Measurements from ENCODE around the gene CCDC9B. TPM values are rescaled to one million over a fixed set of nuclear protein-coding genes. Genes with fewer than 3 reads are reported as not detected.

CCDC9B gene
- total and polyA plus RNA-seq, 7 donors, result 5.1 to 97.2 (median 43.9) TPM

- no peak for TF ChIP-seq CTCF (IDR thresholded peaks at IDR 0.05)
- no peak for TF ChIP-seq POLR2A (IDR thresholded peaks at IDR 0.05)
- no peak for TF ChIP-seq POLR2AphosphoS5 (IDR thresholded peaks at IDR 0.05)
- TF ChIP-seq EP300 (IDR thresholded peaks at IDR 0.05), result no peak
- Histone ChIP-seq H3K27me3 (no peaks in the 10 kb centered on the region), H3K4me3 (no peak overlapping the region), H3K9me3 (no peaks in the 10 kb centered on the region), H3K4me1 (peaks cover 0 to 23% (median 22%) of the 10 kb centered on the region in 4 donors), H3K27ac (no peak overlapping the region), H3K36me3 (no peaks in the 10 kb centered on the region)
- WGBS, 2 donors, result 29 to 72% methylated on average over 11 of the region's 11 CpGs
- no peak for DNase-seq
- intact Hi-C loops (cut with DNase I), result no loop called here
These were observed 7.1 kb upstream of the CCDC9B start for GRCh38 chr15:40347559-40348473.

DNA sequence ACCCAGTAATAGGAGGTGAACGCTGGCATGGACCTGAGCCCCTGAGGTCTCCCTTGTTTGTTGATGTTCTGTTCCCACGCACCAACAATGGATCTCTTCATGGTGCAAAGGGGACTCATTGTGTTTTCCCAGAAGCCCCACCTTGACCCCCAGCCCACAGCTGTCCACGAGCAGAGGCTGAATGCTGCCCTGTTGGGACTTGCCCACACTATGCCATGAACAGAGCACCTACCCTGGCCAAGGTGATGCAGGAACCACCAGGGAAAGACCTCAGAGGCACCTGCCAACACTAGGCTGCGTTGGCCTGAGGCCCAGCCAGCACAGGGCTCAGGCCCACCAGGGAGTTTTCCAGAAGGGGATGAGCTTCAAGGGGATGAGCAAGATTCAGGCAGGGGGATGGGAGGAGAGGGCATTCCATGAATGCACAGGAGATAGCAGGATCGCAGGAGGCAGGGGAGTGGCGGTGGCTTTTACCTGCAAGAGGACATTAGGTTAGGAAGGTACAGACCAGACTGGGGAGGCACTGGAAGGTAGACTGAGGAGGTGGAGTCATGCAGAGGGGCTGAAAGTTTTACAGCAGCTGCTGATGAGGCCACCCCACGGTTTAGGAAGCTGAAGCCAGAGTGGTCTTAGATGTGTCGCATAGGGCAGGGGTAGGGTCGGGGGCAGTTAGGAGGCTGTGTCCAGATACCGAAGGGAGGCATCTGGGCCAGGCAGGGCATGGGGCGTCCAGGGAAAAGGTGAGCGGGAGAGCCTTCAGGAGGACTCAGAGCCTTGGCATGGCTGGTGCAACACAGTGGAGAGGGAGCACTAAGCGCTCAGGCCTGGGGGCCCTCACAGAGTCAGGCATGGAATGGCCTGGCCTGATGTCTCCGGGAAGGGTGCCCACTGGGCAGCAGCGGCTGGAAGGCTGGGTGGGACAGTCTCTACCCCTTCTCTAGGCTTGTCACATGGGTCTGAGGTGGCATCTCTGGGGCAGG, 6.1 kb upstream of the CCDC9B start:
- WGBS, 2 donors, result 59 to 83% methylated on average over 15 of the region's 15 CpGs
- Histone ChIP-seq H3K36me3 (no peaks in the 10 kb centered on the region), H3K27me3 (no peaks in the 10 kb centered on the region), H3K27ac (no peak overlapping the region), H3K4me3 (no peak overlapping the region), H3K9me3 (no peaks in the 10 kb centered on the region), H3K4me1 (peaks cover 0 to 32% (median 31%) of the 10 kb centered on the region in 4 donors)
- TF ChIP-seq CTCF (IDR thresholded peaks at IDR 0.05), result no peak
- no peak for TF ChIP-seq EP300 (IDR thresholded peaks at IDR 0.05)
- no peak for TF ChIP-seq POLR2AphosphoS5 (IDR thresholded peaks at IDR 0.05)
- no peak for DNase-seq
- intact Hi-C loops (cut with DNase I), result no loop called here

- intact Hi-C loops (cut with DNase I), result loop anchor here (2.0 kb wide), 1 partner anchor 75 kb away; no protein-coding TSS in a partner anchor
These were observed 5.3 kb upstream of the CCDC9B start for GRCh38 chr15:40345867-40346578.

More at GRCh38 chr15:40345867-40346578, 5.3 kb upstream of the CCDC9B start:
- TF ChIP-seq CTCF (IDR thresholded peaks at IDR 0.05) (no peak), EP300 (IDR thresholded peaks at IDR 0.05) (no peak), POLR2AphosphoS5 (IDR thresholded peaks at IDR 0.05) (peak in 1 of 4 donors; percentile 31), POLR2A (IDR thresholded peaks at IDR 0.05) (peak in 1 of 2 donors; percentile 50)
- Histone ChIP-seq H3K27ac (no peak overlapping the region), H3K9me3 (no peaks in the 10 kb centered on the region), H3K4me3 (no peak overlapping the region), H3K4me1 (peaks cover 0 to 41% (median 39%) of the 10 kb centered on the region in 4 donors), H3K36me3 (no peaks in the 10 kb centered on the region), H3K27me3 (no peaks in the 10 kb centered on the region)
- 27 to 70% methylated on average over 6 of the region's 6 CpGs for WGBS, 2 donors
- DNase-seq, result peak; percentile 58
